Endothelial cell of umbilical vein (primary cell): ENCODE data around the gene MSL3B.

Experiments
- BruUV-seq: library from RNA; stranded (reverse); fragments of 400-500 nt; replicated peaks from 2 replicates; lab custom pipeline; 2021; lab: Mats Ljungman, UMichigan
- CTCF ChIA-PET: fragments of 300-600, 350-600 bp; sonication (Branson Sonifier 250); formaldehyde crosslinking; loops from one replicate; lab custom pipeline; 2021; ENCODE audit warnings: antibody characterized with exemption, inconsistent platforms; lab: Charles Lee
- POLR2A ChIA-PET: fragments of 300-600, 350-600 bp; sonication (Branson Sonifier 250); formaldehyde crosslinking; loops from one replicate; lab custom pipeline; 2021; ENCODE audit warnings: antibody characterized with exemption, inconsistent platforms; lab: Charles Lee
- DNase-seq: peaks from one replicate; pipeline ENCODE4 v3.0.0-alpha.2; 2011; ENCODE audit warnings: low read depth, low spot score
- FAIRE-seq: peaks from 2 replicates; lab custom pipeline; 2011; peaks lifted over from hg19 to GRCh38; lab: Jason Lieb, UNC
- H2AFZ ChIP-seq: 2 replicates; pipeline ENCODE4 v1.6.0; 2012; ENCODE audit warnings: low read depth, low read length, control low read depth, inconsistent platforms
- H3K27ac ChIP-seq: 2 replicates; pipeline ENCODE4 v1.5.1; 2011; ENCODE audit warnings: low read depth, mild to moderate bottlenecking, control low read depth, low read length, moderate library complexity; ENCODE audit not compliant: insufficient read depth
- H3K27me3 ChIP-seq, 2 experiments: 2 replicates each; pipeline versions ENCODE4 v1.6.0 to v1.6.1; 2011; ENCODE audit warnings: low read length in 2 of 2, mixed read lengths in 1 of 2; ENCODE audit not compliant: control insufficient read depth in 2 of 2, insufficient read depth in 2 of 2
- H3K36me3 ChIP-seq, 2 experiments: 2 replicates in 1 of 2; 3 replicates in 1 of 2; pipeline ENCODE4 v1.5.1; 2011; ENCODE audit warnings: low read length in 2 of 2, mild to moderate bottlenecking in 1 of 2, moderate library complexity in 1 of 2; ENCODE audit not compliant: control insufficient read depth in 2 of 2, insufficient read depth in 2 of 2; ENCODE audit errors: extremely low read depth in 1 of 2
- H3K4me1 ChIP-seq: 3 replicates; pipeline ENCODE4 v1.5.1; 2011; ENCODE audit warnings: mild to moderate bottlenecking, low read length; ENCODE audit not compliant: control insufficient read depth, insufficient read depth; ENCODE audit errors: extremely low read depth
- H3K4me2 ChIP-seq: 2 replicates; pipeline ENCODE4 v1.6.1; 2011; ENCODE audit warnings: low read length, control low read depth, mixed read lengths; ENCODE audit not compliant: insufficient read depth
- H3K4me3 ChIP-seq, 3 experiments: fragments of 200-600 bp in 1 of 3; sonication (generic), shearing (Covaris generic) in 1 of 3; replicated peaks in 1 of 3; 2 replicates each; pipeline ENCODE4 v1.5.1; 2011 to 2016; ENCODE audit warnings: control low read depth in 3 of 3, low read length in 3 of 3, mild to moderate bottlenecking in 2 of 3, inconsistent platforms in 1 of 3, low read depth in 1 of 3, moderate library complexity in 1 of 3; ENCODE audit not compliant: insufficient read depth in 1 of 3
- H3K79me2 ChIP-seq: 2 replicates; pipeline ENCODE4 v1.6.0; 2012; ENCODE audit warnings: low read length, inconsistent platforms; ENCODE audit not compliant: control insufficient read depth, insufficient read depth
- H3K9ac ChIP-seq: replicated peaks from 2 replicates; pipeline ENCODE3; 2011; ENCODE audit warnings: low read length, control low read depth; ENCODE audit not compliant: insufficient read depth; ENCODE audit errors: extremely low read depth
- H3K9me1 ChIP-seq: replicated peaks from 3 replicates; pipeline ENCODE4 v1.6.0; 2011; ENCODE audit warnings: mild to moderate bottlenecking, low read length; ENCODE audit not compliant: control insufficient read depth, insufficient read depth; ENCODE audit errors: extremely low read depth
- H3K9me3 ChIP-seq: replicated peaks from 2 replicates; pipeline ENCODE4 v1.5.1; 2012; ENCODE audit warnings: low read length, inconsistent platforms; ENCODE audit not compliant: control insufficient read depth, insufficient read depth
- H4K20me1 ChIP-seq: replicated peaks from 2 replicates; pipeline ENCODE3; 2011; ENCODE audit warnings: mild to moderate bottlenecking, low read length; ENCODE audit not compliant: control insufficient read depth, insufficient read depth; ENCODE audit errors: extremely low read depth
- EZH2 ChIP-seq: IDR thresholded peaks from 2 replicates; pipeline ENCODE4 v1.6.1; 2012; ENCODE audit warnings: borderline replicate concordance, low read depth, mild to moderate bottlenecking, moderate library complexity, low read length, inconsistent platforms; ENCODE audit not compliant: severe bottlenecking
- FOS ChIP-seq: IDR thresholded peaks from 2 replicates; pipeline ENCODE4 v1.6.1; 2011; ENCODE audit warnings: mild to moderate bottlenecking, low read length, moderate library complexity, borderline replicate concordance; ENCODE audit not compliant: insufficient read depth
- GATA2 ChIP-seq: IDR thresholded peaks from 2 replicates; pipeline ENCODE4 v1.7.0; 2011; ENCODE audit warnings: low read depth, mild to moderate bottlenecking, moderate library complexity, mixed read lengths, low read length; ENCODE audit not compliant: insufficient read length, insufficient read depth
- JUN ChIP-seq: IDR thresholded peaks from 2 replicates; pipeline ENCODE4 v1.6.1; 2011; ENCODE audit warnings: borderline replicate concordance, low read depth; ENCODE audit not compliant: insufficient read length, insufficient read depth
- MYC ChIP-seq: IDR thresholded peaks from one replicate; pipeline ENCODE4 v1.6.1; 2011; ENCODE audit warnings: mild to moderate bottlenecking, low read depth, low read length
- POLR2A ChIP-seq: IDR thresholded peaks from 2 replicates; pipeline ENCODE4 v1.6.1; 2012; ENCODE audit warnings: low read depth, mild to moderate bottlenecking, control low read depth, low read length
- POLR2AphosphoS5 ChIP-seq: IDR thresholded peaks from 2 replicates; pipeline ENCODE4 v1.6.1; 2012; ENCODE audit warnings: low read depth, mild to moderate bottlenecking, control low read depth, low read length, moderate library complexity; ENCODE audit not compliant: insufficient read depth
- dilution Hi-C: fragments of 300-500 bp; cut with MboI; formaldehyde crosslinking; loops from one replicate; pipeline ENCODE4 v1.15.0; 2019; ENCODE audit warnings: low sequenced_read_pairs; ENCODE audit not compliant: extremely low pct_ligation_motif_present
- intact Hi-C: fragments of 100-400 bp; cut with micrococcal nuclease; formaldehyde crosslinking; loops from one replicate; pipeline ENCODE4 v1.10.0; 2022
- TF ChIP-seq, protein P1 (sequence below): IDR thresholded peaks from 2 replicates; pipeline ENCODE4 v1.6.1; 2011; ENCODE audit not compliant: insufficient read depth, insufficient read length
- TF ChIP-seq, protein P2 (sequence below), 2 donors: IDR thresholded peaks; 1 replicate in 1 of 2; 2 replicates in 1 of 2; pipeline ENCODE4 v1.5.1; 2011; ENCODE audit warnings: low read length in 2 of 2, mild to moderate bottlenecking in 2 of 2, moderate library complexity in 2 of 2, control low read depth in 1 of 2, inconsistent platforms in 1 of 2, low read depth in 1 of 2; ENCODE audit not compliant: insufficient read depth in 1 of 2; ENCODE audit errors: extremely low read depth in 1 of 2

Gene MSL3B

DNA sequence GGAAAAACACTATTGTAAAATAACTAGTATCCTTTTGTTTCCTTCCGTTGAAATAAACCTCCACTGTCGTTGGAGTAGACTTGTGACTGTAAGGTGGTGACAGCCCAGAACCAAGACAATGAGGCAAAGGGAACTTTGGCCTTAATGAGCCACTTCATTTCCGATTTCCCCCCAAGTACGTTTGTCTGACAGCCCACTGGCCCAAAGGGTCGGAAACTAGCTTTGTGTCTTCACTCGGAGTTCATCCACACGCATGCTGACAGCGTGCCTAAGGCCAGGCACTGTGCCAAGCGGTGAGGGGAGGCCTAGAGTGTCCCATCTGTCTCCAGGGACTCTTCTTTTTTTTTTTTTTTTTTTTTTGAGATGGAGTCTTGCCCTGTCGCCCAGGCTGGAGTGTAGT lies 34.8 kb downstream of the MSL3B start:
- H3K36me3 ChIP-seq, result peaks cover 0 to 15% of the 10 kb centered on the region in 2 experiments
- H4K20me1 ChIP-seq, result no peaks in the 10 kb centered on the region
- H3K27ac ChIP-seq, result no peak overlapping the region
- intact Hi-C loops, result loop anchor here (1.0 to 10.0 kb wide), 2 partner anchors 21 to 549 kb away; partner anchors contain the start of gene HJURP
- H3K9ac ChIP-seq, result no peak overlapping the region
- ChIA-PET CTCF (interaction anchor here (1.1 to 4.0 kb wide), 8 partner anchors 9 to 480 kb away, joined by 3 to 54 read pairs (median 6); partner anchors contain the start of gene DGKD), POLR2A (no interaction called here)
- H3K4me3 ChIP-seq, result no peak overlapping the region
- H3K4me1 ChIP-seq, result no peaks in the 10 kb centered on the region
- TF ChIP-seq POLR2AphosphoS5, result no peak
- TF ChIP-seq POLR2A, result no peak
- TF ChIP-seq, protein P1, sequence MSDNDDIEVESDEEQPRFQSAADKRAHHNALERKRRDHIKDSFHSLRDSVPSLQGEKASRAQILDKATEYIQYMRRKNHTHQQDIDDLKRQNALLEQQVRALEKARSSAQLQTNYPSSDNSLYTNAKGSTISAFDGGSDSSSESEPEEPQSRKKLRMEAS, result no peak
- TF ChIP-seq GATA2, result no peak
- TF ChIP-seq MYC, result no peak
- TF ChIP-seq, protein P2, sequence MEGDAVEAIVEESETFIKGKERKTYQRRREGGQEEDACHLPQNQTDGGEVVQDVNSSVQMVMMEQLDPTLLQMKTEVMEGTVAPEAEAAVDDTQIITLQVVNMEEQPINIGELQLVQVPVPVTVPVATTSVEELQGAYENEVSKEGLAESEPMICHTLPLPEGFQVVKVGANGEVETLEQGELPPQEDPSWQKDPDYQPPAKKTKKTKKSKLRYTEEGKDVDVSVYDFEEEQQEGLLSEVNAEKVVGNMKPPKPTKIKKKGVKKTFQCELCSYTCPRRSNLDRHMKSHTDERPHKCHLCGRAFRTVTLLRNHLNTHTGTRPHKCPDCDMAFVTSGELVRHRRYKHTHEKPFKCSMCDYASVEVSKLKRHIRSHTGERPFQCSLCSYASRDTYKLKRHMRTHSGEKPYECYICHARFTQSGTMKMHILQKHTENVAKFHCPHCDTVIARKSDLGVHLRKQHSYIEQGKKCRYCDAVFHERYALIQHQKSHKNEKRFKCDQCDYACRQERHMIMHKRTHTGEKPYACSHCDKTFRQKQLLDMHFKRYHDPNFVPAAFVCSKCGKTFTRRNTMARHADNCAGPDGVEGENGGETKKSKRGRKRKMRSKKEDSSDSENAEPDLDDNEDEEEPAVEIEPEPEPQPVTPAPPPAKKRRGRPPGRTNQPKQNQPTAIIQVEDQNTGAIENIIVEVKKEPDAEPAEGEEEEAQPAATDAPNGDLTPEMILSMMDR (IDR thresholded peaks at IDR 0.05; ENCODE audit: extremely low read depth in 1 of 2, insufficient read depth in 1 of 2, low read depth in 1 of 2, low read length in 2 of 2), result no peak
- TF ChIP-seq JUN, result no peak
- TF ChIP-seq FOS, result no peak
- no peak for TF ChIP-seq EZH2
- DNase-seq, result no peak
- H3K9me1 ChIP-seq, result no peaks in the 10 kb centered on the region
- H3K9me3 ChIP-seq, result no peaks in the 10 kb centered on the region
- no peak overlapping the region for H2AFZ ChIP-seq
- no peak for FAIRE-seq
- H3K4me2 ChIP-seq, result no peak overlapping the region
- dilution Hi-C loops, result no loop called here
- BruUV-seq, result no TSS peak
- peaks cover 28% of the 10 kb centered on the region for H3K79me2 ChIP-seq
- no peaks in the 10 kb centered on the region for H3K27me3 ChIP-seq
